SK-N-SH (cell line): ENCODE data around the gene ZNF267. TPM values are rescaled to one million over a fixed set of nuclear protein-coding genes. Genes with fewer than 3 reads are reported as not detected.
"Not testable (repeated sequence)": the region's sequence is repeated elsewhere in the genome, so short reads cannot be mapped to it uniquely, and the experiment has no call there.

Experiments
- CTCF ChIA-PET: fragments of 300-600, 350-600 bp; formaldehyde crosslinking; extraction: SDS; loops from one replicate; lab custom pipeline; 2021; lab: Yijun Ruan, JAX
- POLR2A ChIA-PET: fragments of 350-600 bp; sonication (Branson Sonifier 250); formaldehyde crosslinking; extraction: SDS; loops from one replicate; lab custom pipeline; 2020; ENCODE audit warnings: antibody characterized with exemption, inconsistent platforms; lab: Yijun Ruan, JAX
- DNase-seq: peaks from one replicate; pipeline ENCODE4 v3.0.0; 2012
- H2AFZ ChIP-seq: fragments of 200-600 bp; sonication (generic); 2 replicates; pipeline ENCODE4 v1.8.1; 2016; ENCODE audit warnings: antibody characterized with exemption, mild to moderate bottlenecking, low read depth
- H3F3A ChIP-seq: fragments of 200-600 bp; sonication (generic); replicated peaks from 2 replicates; pipeline ENCODE3; 2016; ENCODE audit warnings: antibody characterized with exemption, mild to moderate bottlenecking; ENCODE audit not compliant: insufficient read depth
- H3K27ac ChIP-seq, 2 experiments: fragments of 200-500 bp in 1 of 2; fragments of 200-600 bp in 1 of 2; sonication (Bioruptor generic) in 1 of 2; sonication (generic), shearing (Covaris generic) in 1 of 2; 2 replicates each; pipeline versions ENCODE4 v1.5.1 to v1.6.1; 2014 to 2016; ENCODE audit warnings: low read depth in 2 of 2, inconsistent platforms in 1 of 2, low read length in 1 of 2, mild to moderate bottlenecking in 1 of 2, mixed read lengths in 1 of 2
- H3K27me3 ChIP-seq: fragments of 200-600 bp; sonication (generic), shearing (Covaris generic); 2 replicates; pipeline ENCODE4 v1.6.1; 2016; ENCODE audit warnings: mixed run types; ENCODE audit not compliant: insufficient read depth
- H3K36me3 ChIP-seq, 2 experiments: fragments of 200-500 bp in 1 of 2; fragments of 200-600 bp in 1 of 2; sonication (Bioruptor generic) in 1 of 2; sonication (generic) in 1 of 2; replicated peaks in 1 of 2; 2 replicates each; pipeline versions ENCODE3 to v1.5.1; 2014 to 2016; ENCODE audit warnings: low read length in 1 of 2, mild to moderate bottlenecking in 1 of 2; ENCODE audit not compliant: insufficient read depth in 2 of 2, control insufficient read depth in 1 of 2
- H3K4me1 ChIP-seq, 2 experiments: fragments of 200-500 bp in 1 of 2; fragments of 200-600 bp in 1 of 2; sonication (Bioruptor generic) in 1 of 2; sonication (generic), shearing (Covaris generic) in 1 of 2; 2 replicates each; pipeline versions ENCODE4 v1.5.1 to v1.6.1; 2014 to 2016; ENCODE audit warnings: low read depth in 1 of 2, low read length in 1 of 2, mixed run types in 1 of 2; ENCODE audit not compliant: insufficient read depth in 2 of 2, control insufficient read depth in 1 of 2
- H3K4me2 ChIP-seq: fragments of 200-600 bp; sonication (generic), shearing (Covaris generic); 2 replicates; pipeline ENCODE4 v1.6.1; 2017; ENCODE audit warnings: mixed run types
- H3K4me3 ChIP-seq, 2 experiments: fragments of 200-500 bp in 1 of 2; fragments of 200-600 bp in 1 of 2; sonication (Bioruptor generic) in 1 of 2; sonication (generic), shearing (Covaris generic) in 1 of 2; 2 replicates each; pipeline versions ENCODE4 v1.5.1 to v1.8.1; 2014 to 2016; ENCODE audit warnings: low read depth in 2 of 2, inconsistent platforms in 1 of 2, low read length in 1 of 2, mild to moderate bottlenecking in 1 of 2, mixed read lengths in 1 of 2, moderate library complexity in 1 of 2
- H3K79me2 ChIP-seq: fragments of 200-600 bp; sonication (generic); 2 replicates; pipeline ENCODE4 v1.8.1; 2017; ENCODE audit warnings: mild to moderate bottlenecking; ENCODE audit not compliant: insufficient read depth
- H3K9ac ChIP-seq: fragments of 200-600 bp; sonication (generic); 2 replicates; pipeline ENCODE4 v1.6.1; 2017; ENCODE audit warnings: mixed run types
- H3K9me2 ChIP-seq: fragments of 200-600 bp; sonication (generic); 2 replicates; pipeline ENCODE4 v1.6.1; 2017; ENCODE audit warnings: mixed run types
- H3K9me3 ChIP-seq: fragments of 200-600 bp; sonication (generic); 2 replicates; pipeline ENCODE4 v1.6.1; 2017; ENCODE audit warnings: mixed run types, mild to moderate bottlenecking, moderate library complexity
- H4K20me1 ChIP-seq: fragments of 200-600 bp; sonication (generic); 2 replicates; pipeline ENCODE4 v1.6.1; 2017; ENCODE audit warnings: mild to moderate bottlenecking, mixed run types; ENCODE audit not compliant: insufficient read depth
- CHD2 ChIP-seq: fragments of 150-350 bp; IDR thresholded peaks from 2 replicates; pipeline ENCODE4 v1.6.1; 2018; ENCODE audit warnings: low read length; ENCODE audit not compliant: partially characterized antibody
- CTCF ChIP-seq: fragments of 200-600 bp; sonication (generic); IDR thresholded peaks from 2 replicates; pipeline ENCODE4 v1.6.1; 2017; ENCODE audit warnings: antibody characterized with exemption, mild to moderate bottlenecking, moderate library complexity
- ELF1 ChIP-seq: IDR thresholded peaks from 2 replicates; pipeline ENCODE4 v1.4.0; 2012
- EZH2phosphoT487 ChIP-seq: fragments of 200-600 bp; sonication (generic); IDR thresholded peaks from 2 replicates; pipeline ENCODE4 v1.6.1; 2017; ENCODE audit warnings: low read depth, mixed run types, mild to moderate bottlenecking, antibody characterized with exemption, moderate library complexity, borderline replicate concordance
- FOSL2 ChIP-seq: IDR thresholded peaks from 2 replicates; pipeline ENCODE4 v1.4.0; 2012; ENCODE audit warnings: low read depth, mild to moderate bottlenecking, moderate library complexity, borderline replicate concordance
- JUND ChIP-seq: IDR thresholded peaks from 2 replicates; pipeline ENCODE4 v1.4.0; 2012
- MAX ChIP-seq: IDR thresholded peaks from 2 replicates; pipeline ENCODE4 v1.4.0; 2012; ENCODE audit warnings: low read depth
- NFIC ChIP-seq: IDR thresholded peaks from 2 replicates; pipeline ENCODE4 v1.4.0; 2012; ENCODE audit warnings: borderline replicate concordance
- NRF1 ChIP-seq: IDR thresholded peaks from 2 replicates; pipeline ENCODE4 v1.6.1; 2012; ENCODE audit warnings: low read depth, mild to moderate bottlenecking, low read length
- PBX3 ChIP-seq: IDR thresholded peaks from 2 replicates; pipeline ENCODE4; 2012
- RAD21 ChIP-seq: IDR thresholded peaks from 2 replicates; pipeline ENCODE4 v1.6.1; 2012; ENCODE audit warnings: mild to moderate bottlenecking, low read length
- RCOR1 ChIP-seq: fragments of 150-350 bp; IDR thresholded peaks from 2 replicates; pipeline ENCODE4 v1.6.1; 2017; ENCODE audit warnings: antibody characterized with exemption, low read length
- REST ChIP-seq: IDR thresholded peaks from 2 replicates; pipeline ENCODE4 v1.6.1; 2012; ENCODE audit warnings: mild to moderate bottlenecking, low read depth, low read length, moderate library complexity
- RFX5 ChIP-seq: IDR thresholded peaks from 2 replicates; pipeline ENCODE4 v1.6.1; 2012; ENCODE audit warnings: mild to moderate bottlenecking, improper control_type of control experiment, low read length
- RXRA ChIP-seq: IDR thresholded peaks from 2 replicates; pipeline ENCODE4 v1.4.0; 2012; ENCODE audit warnings: low read depth, mild to moderate bottlenecking, borderline replicate concordance
- SMC3 ChIP-seq: IDR thresholded peaks from 2 replicates; pipeline ENCODE4 v1.6.1; 2012; ENCODE audit warnings: low read depth, low read length, improper control_type of control experiment
- TAF1 ChIP-seq: IDR thresholded peaks from 2 replicates; pipeline ENCODE4 v1.6.1; 2012; ENCODE audit warnings: low read depth, mild to moderate bottlenecking, low read length, moderate library complexity, borderline replicate concordance
- TCF12 ChIP-seq: IDR thresholded peaks from 2 replicates; pipeline ENCODE4 v1.4.0; 2012
- TEAD4 ChIP-seq: IDR thresholded peaks from 2 replicates; pipeline ENCODE4 v1.4.0; 2012; ENCODE audit warnings: mild to moderate bottlenecking, borderline replicate concordance; ENCODE audit not compliant: insufficient read depth
- USF1 ChIP-seq: IDR thresholded peaks from 2 replicates; pipeline ENCODE4 v1.4.0; 2012; ENCODE audit warnings: low read depth, borderline replicate concordance
- WGBS: methylation state at CpG from one replicate; pipeline ENCODE4 v1.1.6; 2017; ENCODE audit warnings: low lambda C conversion rate; 5-methylcytosine and 5-hydroxymethylcytosine counted together
- polyA plus RNA-seq, 3 experiments: library from polyadenylated mRNA; depleted of rRNA; stranded (reverse); fragments of >200 nt; gene quantifications; 2 replicates each; pipeline ENCODE4 v1.2.3, GENCODE V29; 2012

The ZNF267 gene
- polyA plus RNA-seq, 1 of the 3 experiments (the other 2 are of a cell fraction), result 1.7 TPM

- no peak overlapping the region for H3K4me2 ChIP-seq
- DNase-seq, result no peak
- no peak overlapping the region for H3K4me3 ChIP-seq
- H3K9me3 ChIP-seq, result peaks cover 33% of the 10 kb centered on the region
- no peaks in the 10 kb centered on the region for H3K4me1 ChIP-seq
- no peak overlapping the region for H3K27ac ChIP-seq
- H3K9me2 ChIP-seq, result no peaks in the 10 kb centered on the region
- H3K9ac ChIP-seq, result no peak overlapping the region
- POLR2A ChIA-PET, result no interaction called here
- H4K20me1 ChIP-seq, result no peaks in the 10 kb centered on the region
- CTCF ChIA-PET, result no interaction called here
- 71% methylated on average over 2 of the region's 2 CpGs for WGBS
- no peaks in the 10 kb centered on the region for H3F3A ChIP-seq
- H3K79me2 ChIP-seq, result no peaks in the 10 kb centered on the region
- no peak overlapping the region for H2AFZ ChIP-seq
- no peaks in the 10 kb centered on the region for H3K27me3 ChIP-seq
- TF ChIP-seq REST, result no peak
- TF ChIP-seq TCF12, result no peak
- TF ChIP-seq MAX, result no peak
- TF ChIP-seq FOSL2, result no peak
- TF ChIP-seq EZH2phosphoT487, result no peak
- TF ChIP-seq RCOR1, result no peak
- no peak for TF ChIP-seq RXRA
- TF ChIP-seq NRF1, result no peak
- no peak for TF ChIP-seq NFIC
- TF ChIP-seq SMC3, result no peak
- TF ChIP-seq ELF1, result no peak
- TF ChIP-seq PBX3, result no peak
- TF ChIP-seq CTCF, result no peak
- no peak for TF ChIP-seq RAD21
- no peak for TF ChIP-seq CHD2
- no peak for TF ChIP-seq USF1
- TF ChIP-seq RFX5, result no peak
- TF ChIP-seq JUND, result no peak
- no peak for TF ChIP-seq TEAD4
- TF ChIP-seq TAF1, result no peak
- peaks cover 12 to 39% of the 10 kb centered on the region in 2 experiments for H3K36me3 ChIP-seq
Observed at GRCh38 chr16:31920373-31920772, 46.8 kb downstream of the ZNF267 start.

GRCh38 chr16:31951806-31952205 is 78.2 kb downstream of the ZNF267 start:
- H3K27me3 ChIP-seq, H3F3A ChIP-seq, H3K9ac ChIP-seq, H3K36me3 ChIP-seq, H3K79me2 ChIP-seq, H3K4me2 ChIP-seq, DNase-seq, H3K9me3 ChIP-seq, CTCF ChIA-PET, H3K9me2 ChIP-seq, H4K20me1 ChIP-seq, H3K4me3 ChIP-seq, H3K27ac ChIP-seq, POLR2A ChIA-PET, H3K4me1 ChIP-seq, H2AFZ ChIP-seq: not testable (repeated sequence)
- WGBS, result 0% methylated on average over 1 of the region's 1 CpG
